H1 (cell line): ENCODE data around the gene SLC22A23. TPM values are rescaled to one million over a fixed set of nuclear protein-coding genes. Genes with fewer than 3 reads are reported as not detected.

Experiments
- CTCF ChIA-PET: fragments of 300-600 bp; sonication (Branson Sonifier 250); formaldehyde crosslinking; loops from one replicate; lab custom pipeline; 2021; ENCODE audit not compliant: partially characterized antibody; lab: Charles Lee
- POLR2A ChIA-PET: fragments of 300-600 bp; sonication (Branson Sonifier 250); formaldehyde crosslinking; loops from one replicate; lab custom pipeline; 2021; ENCODE audit warnings: inconsistent platforms; ENCODE audit not compliant: partially characterized antibody; lab: Charles Lee
- DNase-seq, 2 experiments: peaks; one replicate each; pipeline versions ENCODE4 v3.0.0 to v3.0.0-alpha.2; 2010 to 2022; ENCODE audit warnings: low spot score in 2 of 2, low read depth in 1 of 2, mixed read lengths in 1 of 2
- FAIRE-seq: peaks from 2 replicates; lab custom pipeline; 2011; peaks lifted over from hg19 to GRCh38; lab: Jason Lieb, UNC
- H2AFZ ChIP-seq: 2 replicates; pipeline ENCODE4 v1.8.1; 2012; ENCODE audit warnings: low read length, inconsistent platforms
- H2AK5ac ChIP-seq: 2 replicates; pipeline ENCODE4 v1.6.1; 2013; ENCODE audit warnings: low read depth, low read length
- H2BK120ac ChIP-seq: replicated peaks from 2 replicates; pipeline ENCODE3; 2013; ENCODE audit warnings: low read depth, low read length, inconsistent platforms
- H2BK12ac ChIP-seq: 2 replicates; pipeline ENCODE4 v1.6.1; 2013; ENCODE audit warnings: low read depth, low read length
- H2BK15ac ChIP-seq: 2 replicates; pipeline ENCODE4 v1.6.1; 2013; ENCODE audit warnings: low read length
- H2BK20ac ChIP-seq: 2 replicates; pipeline ENCODE4 v1.6.1; 2013; ENCODE audit warnings: low read length
- H2BK5ac ChIP-seq: 2 replicates; pipeline ENCODE4 v1.6.1; 2013; ENCODE audit warnings: low read depth, low read length
- H3K14ac ChIP-seq: 2 replicates; pipeline ENCODE4 v1.6.1; 2013; ENCODE audit warnings: inconsistent platforms; ENCODE audit not compliant: insufficient read length
- H3K18ac ChIP-seq: 2 replicates; pipeline ENCODE4 v1.6.1; 2013; ENCODE audit warnings: low read length; ENCODE audit errors: extremely low read depth
- H3K23ac ChIP-seq: 2 replicates; pipeline ENCODE4 v1.6.1; 2013; ENCODE audit warnings: inconsistent platforms; ENCODE audit not compliant: insufficient read length
- H3K23me2 ChIP-seq: 2 replicates; pipeline ENCODE4 v1.6.1; 2013; ENCODE audit warnings: low read depth, low read length
- H3K27ac ChIP-seq: 2 replicates; pipeline ENCODE4 v1.6.1; 2011; ENCODE audit warnings: low read depth, low read length, inconsistent platforms
- H3K27me3 ChIP-seq, 4 experiments: replicated peaks in 1 of 4; 1 replicate in 1 of 4; 2 replicates in 3 of 4; pipeline versions ENCODE4 v1.6.1 to v1.8.1; 2011 to 2013; ENCODE audit warnings: low read length in 3 of 4, mild to moderate bottlenecking in 3 of 4, inconsistent platforms in 2 of 4, mixed read lengths in 2 of 4, moderate library complexity in 1 of 4; ENCODE audit not compliant: control insufficient read depth in 3 of 4, insufficient read depth in 3 of 4; ENCODE audit errors: extremely low read depth in 1 of 4
- H3K36me3 ChIP-seq, 4 experiments: 2 replicates each; pipeline versions ENCODE4 v1.6.1 to v1.8.1; 2011 to 2013; ENCODE audit warnings: mild to moderate bottlenecking in 4 of 4, low read length in 3 of 4, moderate library complexity in 2 of 4, control low read depth in 1 of 4, inconsistent platforms in 1 of 4; ENCODE audit not compliant: insufficient read depth in 4 of 4, control insufficient read depth in 2 of 4
- H3K4ac ChIP-seq: replicated peaks from 2 replicates; pipeline ENCODE3; 2013; ENCODE audit warnings: low read length, low read depth, mixed read lengths, inconsistent platforms; ENCODE audit not compliant: insufficient read length
- H3K4me1 ChIP-seq, 4 experiments: replicated peaks in 1 of 4; 1 replicate in 1 of 4; 2 replicates in 3 of 4; pipeline versions ENCODE4 v1.6.1 to v1.8.1; 2011 to 2013; ENCODE audit warnings: low read length in 3 of 4, inconsistent platforms in 2 of 4, mixed read lengths in 1 of 4; ENCODE audit not compliant: insufficient read depth in 4 of 4, control insufficient read depth in 3 of 4
- H3K4me2 ChIP-seq, 2 experiments: 2 replicates each; pipeline versions ENCODE4 v1.6.1 to v1.8.1; 2011 to 2013; ENCODE audit warnings: low read depth in 2 of 2, low read length in 2 of 2, control low read depth in 1 of 2, inconsistent platforms in 1 of 2, mild to moderate bottlenecking in 1 of 2; ENCODE audit not compliant: insufficient read depth in 1 of 2
- H3K4me3 ChIP-seq, 4 experiments: fragments of 200-600, 300-600 bp in 1 of 4; sonication (generic), shearing (Covaris generic), sonication (Bioruptor Twin) in 1 of 4; 2 replicates each; pipeline versions ENCODE4 v1.5.1 to v1.8.1; 2011 to 2016; ENCODE audit warnings: low read length in 4 of 4, low read depth in 3 of 4, control low read depth in 2 of 4, inconsistent platforms in 2 of 4, mild to moderate bottlenecking in 2 of 4, mixed read lengths in 1 of 4, moderate library complexity in 1 of 4; ENCODE audit not compliant: insufficient read depth in 2 of 4; ENCODE audit errors: extremely low read depth in 1 of 4
- H3K56ac ChIP-seq: replicated peaks from 2 replicates; pipeline ENCODE3; 2013; ENCODE audit warnings: low read depth, mild to moderate bottlenecking, mixed read lengths, low read length, inconsistent platforms; ENCODE audit not compliant: insufficient read length
- H3K79me1 ChIP-seq: 2 replicates; pipeline ENCODE4 v1.6.1; 2013; ENCODE audit warnings: low read depth, low read length, control low read depth
- H3K79me2 ChIP-seq, 2 experiments: 2 replicates each; pipeline versions ENCODE4 v1.6.1 to v1.8.1; 2012 to 2013; ENCODE audit warnings: low read length in 2 of 2, mild to moderate bottlenecking in 2 of 2, inconsistent platforms in 1 of 2; ENCODE audit not compliant: insufficient read depth in 2 of 2, control insufficient read depth in 1 of 2
- H3K9ac ChIP-seq, 4 experiments: replicated peaks in 1 of 4; 1 replicate in 1 of 4; 2 replicates in 3 of 4; pipeline versions ENCODE4 v1.6.1 to v1.8.1; 2011 to 2013; ENCODE audit warnings: low read depth in 3 of 4, low read length in 3 of 4, control low read depth in 2 of 4, mild to moderate bottlenecking in 2 of 4, moderate library complexity in 2 of 4, inconsistent platforms in 1 of 4; ENCODE audit errors: extremely low read depth in 1 of 4
- H3K9me3 ChIP-seq, 2 experiments: 2 replicates each; pipeline versions ENCODE4 v1.6.1 to v1.8.1; 2012 to 2013; ENCODE audit warnings: mild to moderate bottlenecking in 2 of 2, moderate library complexity in 2 of 2, control low read depth in 1 of 2, inconsistent platforms in 1 of 2, low read depth in 1 of 2, low read length in 1 of 2, mixed read lengths in 1 of 2; ENCODE audit not compliant: insufficient read depth in 2 of 2
- H4K20me1 ChIP-seq, 2 experiments: replicated peaks in 1 of 2; 2 replicates each; pipeline versions ENCODE3 to v1.8.1; 2011 to 2013; ENCODE audit warnings: inconsistent platforms in 2 of 2, low read length in 2 of 2, mild to moderate bottlenecking in 1 of 2; ENCODE audit not compliant: insufficient read depth in 2 of 2, control insufficient read depth in 1 of 2
- H4K5ac ChIP-seq: 2 replicates; pipeline ENCODE4 v1.6.1; 2013; ENCODE audit warnings: low read length, low read depth, mixed read lengths, inconsistent platforms; ENCODE audit not compliant: insufficient read length
- H4K8ac ChIP-seq: 2 replicates; pipeline ENCODE4 v1.8.0; 2013; ENCODE audit warnings: mild to moderate bottlenecking, moderate library complexity, low read length, inconsistent platforms; ENCODE audit not compliant: insufficient read depth; ENCODE audit errors: extremely low read depth
- H4K91ac ChIP-seq: replicated peaks from 2 replicates; pipeline ENCODE3; 2013; ENCODE audit warnings: low read length, mixed read lengths, inconsistent platforms; ENCODE audit not compliant: insufficient read length
- ASH2L ChIP-seq: fragments of 200-600, 300-600 bp; sonication (generic); IDR thresholded peaks from one replicate; pipeline ENCODE4 v1.7.1; 2017; ENCODE audit warnings: low read length
- CBX5 ChIP-seq: fragments of 300-800, 300-1000 bp; sonication (generic); IDR thresholded peaks from 2 replicates; pipeline ENCODE4 v1.7.1; 2016; ENCODE audit warnings: antibody characterized with exemption, low read length, low read depth
- CREB1 ChIP-seq: IDR thresholded peaks from 2 replicates; pipeline ENCODE4 v1.6.1; 2012; ENCODE audit warnings: inconsistent platforms
- EGR1 ChIP-seq: IDR thresholded peaks from 2 replicates; pipeline ENCODE4 v1.6.1; 2011; ENCODE audit warnings: low read depth, low read length, borderline replicate concordance
- EP300 ChIP-seq, 2 experiments: IDR thresholded peaks; 1 replicate in 1 of 2; 2 replicates in 1 of 2; pipeline ENCODE4 v1.6.1; 2011 to 2012; ENCODE audit warnings: low read depth in 2 of 2, low read length in 2 of 2, mild to moderate bottlenecking in 2 of 2, borderline replicate concordance in 1 of 2, inconsistent platforms in 1 of 2, moderate library complexity in 1 of 2
- MAX ChIP-seq: IDR thresholded peaks from 2 replicates; pipeline ENCODE4 v1.6.1; 2012; ENCODE audit warnings: inconsistent platforms
- NRF1 ChIP-seq: IDR thresholded peaks from 2 replicates; pipeline ENCODE4 v1.6.1; 2011; ENCODE audit warnings: mild to moderate bottlenecking, low read depth, low read length, improper control_type of control experiment
- POLR2AphosphoS5 ChIP-seq: IDR thresholded peaks from 2 replicates; pipeline ENCODE4 v1.6.1; 2011; ENCODE audit warnings: low read depth, low read length
- RBBP5 ChIP-seq: IDR thresholded peaks from 2 replicates; pipeline ENCODE4 v1.7.1; 2012; ENCODE audit warnings: low read depth, mild to moderate bottlenecking, inconsistent platforms, low read length, moderate library complexity, borderline replicate concordance
- RNF2 ChIP-seq: fragments of 200-900, 300-1000 bp; sonication (generic); IDR thresholded peaks from 2 replicates; pipeline ENCODE4 v1.7.1; 2016; ENCODE audit warnings: borderline replicate concordance, low read depth, mild to moderate bottlenecking, antibody characterized with exemption, low read length; ENCODE audit not compliant: poor library complexity, severe bottlenecking; ENCODE audit errors: missing control alignments
- SP4 ChIP-seq: IDR thresholded peaks from 2 replicates; pipeline ENCODE4 v1.6.1; 2012; ENCODE audit warnings: low read length, inconsistent platforms
- TCF12 ChIP-seq: IDR thresholded peaks from 2 replicates; pipeline ENCODE4 v1.6.1; 2011; ENCODE audit warnings: low read depth, mild to moderate bottlenecking, low read length
- WGBS, 2 experiments: shearing (Covaris generic) in 1 of 2; methylation state at CpG; one replicate each; pipeline versions ENCODE4 v1.1.6 to v1.1.7; 2013 to 2015; ENCODE audit warnings: low lambda C conversion rate in 2 of 2, mixed read lengths in 2 of 2, inconsistent platforms in 1 of 2, low coverage in 1 of 2, missing lambda C conversion rate in 1 of 2; ENCODE audit not compliant: insufficient replicate concordance in 2 of 2, insufficient coverage in 1 of 2, insufficient read length in 1 of 2; ENCODE audit errors: extremely low coverage in 1 of 2, missing lambda C conversion rate in 1 of 2; 5-methylcytosine and 5-hydroxymethylcytosine counted together
- polyA plus RNA-seq, 7 experiments: library from polyadenylated mRNA; depleted of rRNA in 3 of 7; stranded (reverse) in 5 of 7; unstranded in 2 of 7; fragments of >200 nt in 5 of 7; fragments of 200-250 nt in 2 of 7; gene quantifications; 1 replicate in 5 of 7; 2 replicates in 1 of 7; 4 replicates in 1 of 7; pipeline versions ENCODE4 v1.2.1 to v1.2.3, GENCODE V29; 2011 to 2013; ENCODE audit warnings: missing spikeins in 2 of 7, mixed read lengths in 2 of 7
- total RNA-seq: library from RNA; stranded (reverse); fragmentation: NEBNext Ultra II Directional; extraction: Animal tissue kit (Norgen Biotek cat#: 25700); gene quantifications from 2 replicates; pipeline ENCODE4 v1.2.1, GENCODE V29; 2021

SLC22A23 gene
- total and polyA plus RNA-seq, 2 of the 8 experiments (the other 6 are each of a cell fraction or from before 2014, with no cell fraction given) = 9.9 to 38.4 TPM

- Histone ChIP-seq H2AFZ (no peak overlapping the region), H3K4ac (no peak overlapping the region), H3K4me1 (peaks cover 5 to 22% (median 20%) of the 10 kb centered on the region in 4 experiments), H3K9me3 (no peaks in the 10 kb centered on the region), H4K91ac (no peak overlapping the region), H3K14ac (no peak overlapping the region), H3K23me2 (peaks cover 22% of the 10 kb centered on the region), H3K9ac (no peak overlapping the region), H2BK15ac (no peak overlapping the region), H4K20me1 (peaks cover 17 to 21% of the 10 kb centered on the region in 2 experiments), H3K56ac (no peak overlapping the region), H3K23ac (no peak overlapping the region), H4K5ac (no peak overlapping the region), H3K36me3 (no peaks in the 10 kb centered on the region), H3K79me1 (peaks cover 4% of the 10 kb centered on the region; the same call in 1 of the 2 replicates), H3K27ac (no peak overlapping the region), H3K79me2 (peaks cover 5 to 68% of the 10 kb centered on the region in 2 experiments; a peak in 3 of 4 replicates), H3K4me3 (peak overlapping the region in 1 of 4 experiments; percentile 69; a peak in 2 of 8 replicates), H3K18ac (no peak overlapping the region), H3K4me2 (peak overlapping the region; percentile 98 to 99; a peak in 3 of 4 replicates), H3K27me3 (peaks cover 2 to 25% (median 13%) of the 10 kb centered on the region in 4 experiments; a peak in 6 of 7 replicates), H2BK120ac (no peak overlapping the region), H2BK12ac (no peak overlapping the region), H4K8ac (no peak overlapping the region), H2AK5ac (no peak overlapping the region), H2BK20ac (no peak overlapping the region), H2BK5ac (no peak overlapping the region)
- WGBS, 2 experiments = 77% methylated on average over 5 of the region's 5 CpGs; no CpG with 5 or more reads in 1 of the 2 experiments
- FAIRE-seq (no peak), DNase-seq (no peak)
- CTCF ChIA-PET = interaction anchor here (0.6 to 7.0 kb wide), 17 partner anchors 9 to 479 kb away, joined by 3 to 64 read pairs (median 3); no protein-coding TSS in a partner anchor
- POLR2A ChIA-PET = interaction anchor here (1.8 kb wide), 1 partner anchor 9 kb away, joined by 8 read pairs; no protein-coding TSS in a partner anchor
- no peak for TF ChIP-seq NRF1
- no peak for TF ChIP-seq CREB1
- TF ChIP-seq MAX = no peak
- no peak for TF ChIP-seq ASH2L
- TF ChIP-seq EP300 (IDR thresholded peaks at IDR 0.05; ENCODE audit: borderline replicate concordance in 1 of 2, low read depth in 2 of 2, low read length in 2 of 2) = no peak
- TF ChIP-seq TCF12 = no peak
- no peak for TF ChIP-seq POLR2AphosphoS5
- TF ChIP-seq CBX5 = no peak
- TF ChIP-seq SP4 = no peak
- no peak for TF ChIP-seq RBBP5
- no peak for TF ChIP-seq RNF2
- TF ChIP-seq EGR1 = no peak
Observed at GRCh38 chr6:3453413-3454272, 3.2 kb downstream of the SLC22A23 start.
